ENCODE results near the gene CCSER1. TPM values are rescaled to one million over a fixed set of nuclear protein-coding genes. Genes with fewer than 3 reads are reported as not detected.

The CCSER1 gene
- total RNA-seq, 1 experiment from 2014 or later = not detected

DNA sequence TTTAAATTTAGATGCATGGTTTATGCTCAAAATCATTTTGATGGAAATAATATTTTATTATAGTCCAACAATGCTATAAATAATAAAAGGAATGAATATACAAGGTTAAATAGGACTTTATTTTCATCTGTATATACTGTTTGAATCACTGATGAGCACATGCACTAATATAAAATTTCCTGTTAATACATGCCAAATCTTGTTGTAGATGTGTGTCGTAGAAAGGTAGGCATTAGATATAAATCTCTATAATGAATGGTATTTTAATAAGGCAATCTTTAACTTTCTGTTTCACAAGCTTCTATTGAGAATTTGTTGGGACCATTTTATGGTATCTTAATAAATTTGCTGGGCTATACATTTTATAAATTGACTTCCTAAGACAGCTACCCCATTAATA is 868.8 kb downstream of the CCSER1 start:
- DNase-seq = no peak
- Histone ChIP-seq H3K9me3 (no peaks in the 10 kb centered on the region), H3K27me3 (no peaks in the 10 kb centered on the region), H3K36me3 (no peaks in the 10 kb centered on the region), H3K4me3 (no peak overlapping the region)

DNA sequence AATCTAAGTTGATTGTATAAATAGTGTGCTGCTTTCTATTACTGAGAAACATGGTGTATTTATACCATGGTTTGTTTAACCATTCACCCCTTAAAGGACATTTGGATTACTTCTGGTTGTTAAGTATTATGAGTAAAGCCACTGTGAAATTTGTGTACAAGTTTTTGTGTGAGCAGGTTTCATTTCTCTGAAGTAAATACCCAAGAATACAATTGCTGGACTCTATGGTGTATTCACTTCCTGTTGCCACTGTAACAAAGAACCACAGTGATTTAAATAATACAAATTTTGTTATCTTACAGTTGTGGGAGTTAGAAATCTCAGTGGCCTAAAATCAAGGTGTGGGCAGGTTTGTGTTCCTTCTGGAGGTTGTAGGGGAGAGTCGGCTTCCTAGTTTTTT is 869.6 kb downstream of the CCSER1 start:
- Histone ChIP-seq H3K27me3 (no peaks in the 10 kb centered on the region), H3K9me3 (no peaks in the 10 kb centered on the region), H3K36me3 (no peaks in the 10 kb centered on the region), H3K4me3 (no peak overlapping the region)
- no peak for DNase-seq

- no peak for DNase-seq
- Histone ChIP-seq H3K36me3 (no peaks in the 10 kb centered on the region), H3K9me3 (no peaks in the 10 kb centered on the region), H3K4me3 (no peak overlapping the region), H3K27me3 (no peaks in the 10 kb centered on the region)
Observed at GRCh38 chr4:91015861-91016260, 888.7 kb downstream of the CCSER1 start.

DNA sequence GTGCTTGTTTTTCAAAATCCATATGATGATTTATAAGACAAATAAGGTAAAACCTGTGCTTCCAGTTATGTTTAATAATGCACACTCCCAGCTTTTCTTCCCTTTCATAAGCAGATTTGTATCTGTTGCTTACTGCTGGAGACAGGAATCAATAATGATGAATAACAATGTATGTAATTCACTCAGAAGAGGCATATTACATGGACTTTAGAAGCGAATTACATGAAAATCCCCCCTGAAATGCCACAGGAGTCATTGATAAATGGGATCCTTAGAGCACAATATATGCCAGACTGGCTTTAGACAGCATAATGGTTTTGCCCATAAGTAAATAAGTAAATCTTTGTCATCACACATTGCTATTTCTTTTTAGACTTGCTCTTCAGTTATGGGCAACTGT is 892.3 kb downstream of the CCSER1 start:
- no peak for DNase-seq
- Histone ChIP-seq H3K4me3 (no peak overlapping the region), H3K9me3 (no peaks in the 10 kb centered on the region), H3K27me3 (no peaks in the 10 kb centered on the region), H3K36me3 (no peaks in the 10 kb centered on the region)

- no peak overlapping the region for H3K4me3 ChIP-seq
- no peaks in the 10 kb centered on the region for H3K27me3 ChIP-seq
- no peaks in the 10 kb centered on the region for H3K36me3 ChIP-seq
- no peaks in the 10 kb centered on the region for H3K9me3 ChIP-seq
- DNase-seq = no peak
Observed at GRCh38 chr4:91025241-91026148, 898.3 kb downstream of the CCSER1 start.

- no peak for DNase-seq
- no peak overlapping the region for H3K4me3 ChIP-seq
- H3K9me3 ChIP-seq = no peaks in the 10 kb centered on the region
- H3K36me3 ChIP-seq = no peaks in the 10 kb centered on the region
- H3K27me3 ChIP-seq = no peaks in the 10 kb centered on the region
Observed at GRCh38 chr4:91028228-91028627, 901.0 kb downstream of the CCSER1 start.

DNA sequence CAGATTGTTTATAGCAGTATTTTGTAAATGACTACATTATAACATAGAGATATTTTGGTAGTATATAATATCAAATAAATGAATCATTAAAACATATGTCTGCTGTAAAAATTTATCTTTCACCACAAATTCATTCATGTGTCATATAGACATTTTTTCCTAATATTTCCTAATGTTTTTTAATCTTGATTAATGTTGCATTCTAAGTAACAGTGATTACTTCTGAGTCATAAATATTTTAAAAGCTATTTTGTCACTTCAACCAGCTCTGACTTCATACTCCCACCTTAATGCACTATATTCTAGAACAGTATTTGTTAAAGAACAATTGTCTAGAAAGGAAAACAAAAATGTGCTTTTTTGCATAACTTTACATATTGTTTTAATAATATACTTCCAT is 904.6 kb downstream of the CCSER1 start:
- no peak for DNase-seq
- no peaks in the 10 kb centered on the region for H3K9me3 ChIP-seq
- H3K27me3 ChIP-seq = no peaks in the 10 kb centered on the region
- H3K4me3 ChIP-seq = no peak overlapping the region
- H3K36me3 ChIP-seq = no peaks in the 10 kb centered on the region

DNA sequence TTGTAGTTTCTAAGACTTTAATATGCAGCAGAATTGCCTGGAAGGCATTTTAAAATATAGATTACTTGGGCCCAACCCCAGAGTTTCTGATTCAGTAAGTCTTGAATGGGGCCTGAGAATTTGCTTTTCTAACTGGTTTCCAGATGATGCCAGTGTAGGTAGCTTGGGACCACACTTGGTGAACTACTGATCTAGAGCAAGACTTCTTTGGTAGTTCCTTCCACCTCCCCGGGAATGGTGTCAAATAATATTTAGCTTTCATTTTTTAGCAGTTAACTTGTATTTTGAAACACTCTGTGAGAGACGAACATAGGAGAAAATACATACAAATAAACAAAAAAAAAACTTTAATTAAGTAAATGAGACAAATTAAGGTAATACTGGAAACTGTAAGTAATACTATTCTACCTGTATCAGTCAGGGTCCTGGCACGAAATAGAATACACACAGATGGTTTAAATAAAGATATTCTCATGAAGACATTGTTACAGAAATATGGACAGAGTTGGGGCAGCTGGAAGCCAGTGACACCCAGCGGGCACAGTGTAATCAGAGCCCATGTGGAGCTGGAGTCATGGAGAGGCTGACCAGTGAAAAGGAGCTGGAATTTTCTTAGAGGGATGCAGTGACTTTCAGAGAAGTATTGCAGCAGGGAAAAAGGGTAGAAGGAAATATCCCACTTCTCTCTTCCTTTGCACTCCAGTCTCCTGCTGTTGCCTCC is 905.7 kb downstream of the CCSER1 start:
- DNase-seq = no peak
- H3K36me3 ChIP-seq = no peaks in the 10 kb centered on the region
- H3K27me3 ChIP-seq = no peaks in the 10 kb centered on the region
- no peaks in the 10 kb centered on the region for H3K9me3 ChIP-seq
- H3K4me3 ChIP-seq = no peak overlapping the region

DNA sequence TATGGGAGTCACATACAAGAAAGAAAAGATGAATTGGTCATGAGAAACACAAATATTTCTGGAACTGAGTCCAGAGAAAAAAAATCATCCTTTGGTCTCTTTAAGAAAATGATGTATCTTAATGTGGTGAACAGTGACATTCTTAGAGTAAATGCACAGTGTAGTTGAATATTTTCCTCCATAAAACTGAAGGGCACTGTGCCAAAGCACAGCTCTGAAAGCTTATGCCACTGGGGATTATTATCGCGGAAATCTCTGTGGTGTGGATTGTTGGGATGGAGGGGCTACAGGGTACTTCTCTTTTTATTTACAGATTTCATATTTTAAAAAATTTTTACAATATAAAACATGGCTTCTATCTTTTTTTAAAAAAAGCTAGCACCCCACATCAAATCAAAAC is 908.1 kb downstream of the CCSER1 start:
- peak; percentile 0 for DNase-seq

GRCh38 chr4:91037951-91038350 is 910.8 kb downstream of the CCSER1 start:
- H3K9me3 ChIP-seq = no peaks in the 10 kb centered on the region
- H3K36me3 ChIP-seq = no peaks in the 10 kb centered on the region
- H3K4me3 ChIP-seq = no peak overlapping the region
- DNase-seq = no peak
- H3K27me3 ChIP-seq = no peaks in the 10 kb centered on the region

More for the DNA sequence above, 908.1 kb downstream of the CCSER1 start:
- H3K9me3 ChIP-seq = no peaks in the 10 kb centered on the region
- no peaks in the 10 kb centered on the region for H3K27me3 ChIP-seq
- peak overlapping the region; percentile 8; the same call in 1 of the 2 replicates for H3K4me3 ChIP-seq
- H3K36me3 ChIP-seq = no peaks in the 10 kb centered on the region

DNA sequence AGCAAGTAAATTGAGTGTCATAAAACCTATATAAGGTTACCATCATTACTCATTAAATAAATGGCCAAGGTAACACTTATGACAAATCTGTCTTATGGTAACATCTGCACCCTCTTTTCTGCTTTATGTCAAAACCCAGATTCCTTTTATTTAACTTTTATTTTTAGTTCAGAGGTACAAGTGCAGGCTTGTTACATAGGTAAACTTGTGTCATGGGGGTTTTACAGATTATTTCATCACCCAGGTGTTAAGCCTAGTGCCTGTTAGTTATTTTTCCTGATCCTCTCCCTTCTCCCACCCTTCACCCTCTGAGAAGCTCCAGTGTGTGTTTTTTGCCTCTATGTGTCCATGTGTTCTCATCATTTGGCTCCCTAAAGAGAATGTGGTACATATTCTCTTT is 930.7 kb downstream of the CCSER1 start:
- no peaks in the 10 kb centered on the region for H3K9me3 ChIP-seq
- H3K27me3 ChIP-seq = no peaks in the 10 kb centered on the region
- DNase-seq = no peak
- H3K4me3 ChIP-seq = no peak overlapping the region
- H3K36me3 ChIP-seq = no peaks in the 10 kb centered on the region

- Histone ChIP-seq H3K27me3 (no peaks in the 10 kb centered on the region), H3K4me3 (no peak overlapping the region), H3K9me3 (no peaks in the 10 kb centered on the region), H3K36me3 (no peaks in the 10 kb centered on the region)
- no peak for DNase-seq
Observed at GRCh38 chr4:91058345-91058744, 931.2 kb downstream of the CCSER1 start.

DNA sequence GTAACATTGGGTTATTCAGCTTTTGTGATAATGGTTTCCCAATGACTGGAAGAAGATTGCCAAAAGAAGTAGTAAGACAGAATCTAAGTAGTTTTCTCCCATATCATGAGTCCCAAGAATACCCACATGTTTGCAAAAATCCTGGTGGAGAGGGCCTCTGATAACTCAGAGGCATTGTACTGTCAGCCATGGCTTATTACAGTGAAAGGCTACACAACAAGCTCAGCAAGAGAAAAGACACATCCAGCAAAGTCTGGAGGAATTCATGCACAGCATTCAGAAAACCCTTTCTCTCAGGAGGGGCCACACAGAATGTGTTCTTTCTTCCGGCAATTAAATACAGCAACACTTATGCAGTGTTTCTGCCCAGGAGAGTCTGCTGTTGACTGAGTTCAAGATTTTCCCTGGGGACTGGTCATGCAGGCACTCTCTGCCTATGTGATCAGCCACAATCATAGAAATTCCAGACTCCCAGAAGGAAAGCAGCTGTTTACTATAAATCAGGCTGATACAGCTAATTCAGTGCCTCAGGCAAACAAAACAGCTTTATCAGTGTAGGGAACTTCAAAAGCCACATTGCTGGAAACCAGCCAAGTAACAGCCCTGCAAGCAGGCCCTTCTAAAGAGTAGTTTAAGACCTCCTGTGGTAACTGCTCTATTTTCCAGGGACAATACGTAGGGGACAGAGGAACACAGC is 937.1 kb downstream of the CCSER1 start:
- no peaks in the 10 kb centered on the region for H3K27me3 ChIP-seq
- DNase-seq = no peak
- H3K4me3 ChIP-seq = no peak overlapping the region
- H3K36me3 ChIP-seq = no peaks in the 10 kb centered on the region
- H3K9me3 ChIP-seq = no peaks in the 10 kb centered on the region

DNA sequence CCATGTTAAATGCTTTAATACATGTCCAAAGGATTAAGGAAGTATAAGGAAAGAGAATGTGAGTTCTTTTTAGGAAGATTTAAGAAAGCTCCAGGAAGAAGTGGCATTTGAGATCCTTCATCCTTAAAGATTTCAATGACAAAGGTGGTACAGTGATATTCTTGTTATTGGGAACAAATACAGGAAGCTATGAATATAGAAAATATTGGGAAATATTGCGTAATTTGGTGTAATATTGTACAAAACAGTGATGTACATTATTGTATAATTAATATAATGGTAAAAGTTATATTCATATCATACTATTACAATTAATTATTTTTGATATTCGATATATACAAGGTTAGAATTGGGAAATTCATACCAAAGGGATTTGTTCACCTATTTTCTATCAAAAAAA is 937.9 kb downstream of the CCSER1 start:
- no peak overlapping the region for H3K4me3 ChIP-seq
- no peaks in the 10 kb centered on the region for H3K36me3 ChIP-seq
- no peaks in the 10 kb centered on the region for H3K27me3 ChIP-seq
- no peak for DNase-seq
- H3K9me3 ChIP-seq = no peaks in the 10 kb centered on the region

DNA sequence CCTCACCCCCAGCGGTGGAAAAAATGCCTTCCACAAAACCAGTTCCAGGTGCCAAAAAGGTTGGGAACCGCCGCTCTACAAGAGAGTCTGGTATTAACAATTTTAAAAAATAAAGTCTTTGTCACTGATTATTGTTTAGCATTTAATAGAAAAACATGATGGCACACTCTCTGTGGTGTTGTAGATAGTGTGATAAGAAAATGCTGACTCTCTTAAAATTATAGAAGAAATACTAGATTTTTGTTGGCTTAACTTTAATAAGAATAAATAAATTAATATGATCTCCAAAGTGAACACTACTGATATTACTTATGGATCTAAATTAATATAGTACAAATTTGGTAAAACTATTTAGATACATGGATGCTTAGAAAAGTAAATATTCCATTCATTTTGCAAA is 943.5 kb downstream of the CCSER1 start:
- no peak overlapping the region for H3K4me3 ChIP-seq
- H3K36me3 ChIP-seq = no peaks in the 10 kb centered on the region
- H3K27me3 ChIP-seq = no peaks in the 10 kb centered on the region
- no peak for DNase-seq
- H3K9me3 ChIP-seq = no peaks in the 10 kb centered on the region

DNA sequence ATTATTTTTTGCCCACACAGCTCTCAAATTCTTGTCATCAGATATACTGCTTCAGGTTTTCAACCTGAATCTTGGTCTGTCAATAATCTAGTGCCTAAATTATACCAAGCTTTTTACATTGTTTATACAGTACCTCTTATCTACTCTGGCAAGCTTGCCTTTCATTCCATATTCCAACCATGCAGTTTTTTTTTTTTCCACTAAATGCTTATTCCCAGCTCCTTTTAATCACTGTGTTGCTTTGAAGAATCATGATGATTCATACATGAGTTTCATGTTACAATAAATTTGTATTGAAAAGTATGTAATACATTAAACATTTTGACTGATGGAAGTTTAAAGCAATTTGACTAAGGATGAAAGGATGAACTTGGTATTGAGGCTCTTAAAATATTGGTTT is 949.0 kb downstream of the CCSER1 start:
- no peak for DNase-seq
- H3K9me3 ChIP-seq = no peaks in the 10 kb centered on the region
- no peaks in the 10 kb centered on the region for H3K36me3 ChIP-seq
- no peaks in the 10 kb centered on the region for H3K27me3 ChIP-seq
- no peak overlapping the region for H3K4me3 ChIP-seq

- Histone ChIP-seq H3K27me3 (no peaks in the 10 kb centered on the region), H3K4me3 (no peak overlapping the region), H3K36me3 (no peaks in the 10 kb centered on the region), H3K9me3 (no peaks in the 10 kb centered on the region)
- DNase-seq = no peak
Observed at GRCh38 chr4:91085961-91086360, 958.8 kb downstream of the CCSER1 start.
